ENCODE measurements around the gene CUBN. TPM values are rescaled to one million over a fixed set of nuclear protein-coding genes. Genes with fewer than 3 reads are reported as not detected.
A peak's percentile ranks its signal among the peaks of the same experiment; 100 is the strongest.
"Not testable (repeated sequence)": the region's sequence is repeated elsewhere in the genome, so short reads cannot be mapped to it uniquely, and the experiment has no call there.

The CUBN gene
- total RNA-seq, 2 experiments from 2014 or later: 3.2 to 3.7 TPM

DNA sequence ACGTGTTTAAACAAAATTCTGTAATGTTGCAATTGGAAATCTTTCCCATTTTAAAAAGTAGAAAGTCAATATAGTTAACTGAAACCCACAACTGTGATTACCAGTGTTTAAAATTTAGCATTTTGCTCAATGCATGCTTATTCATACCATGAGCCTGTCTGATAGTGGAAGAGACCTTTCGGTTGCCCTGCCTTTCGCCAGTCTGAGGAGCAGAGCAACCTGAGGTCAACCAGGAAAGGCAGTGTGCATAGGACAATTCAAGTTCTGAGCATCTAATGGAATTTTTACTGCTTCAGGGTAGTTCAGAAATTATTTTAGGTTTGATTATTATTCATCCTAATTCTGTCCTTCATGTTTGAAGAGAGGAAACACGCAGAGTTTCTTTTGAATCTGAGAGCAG lies 100.8 kb downstream of the CUBN start:
- peak overlapping the region; percentile 87 for H3K27ac Mint-ChIP-seq
- H3K27me3 Mint-ChIP-seq: no peaks in the 10 kb centered on the region
- peak overlapping the region; percentile 81 for H3K4me3 Mint-ChIP-seq
- H3K9me3 Mint-ChIP-seq: no peaks in the 10 kb centered on the region
- ATAC-seq (ENCODE audit: low read depth) (no peak), DNase-seq (no peak)
- H3K36me3 Mint-ChIP-seq: peaks cover 3% of the 10 kb centered on the region
- POLR2A ChIA-PET: interaction anchor here (0.6 to 3.1 kb wide), 7 partner anchors 172 to 1878 kb away, joined by 3 to 39 read pairs (median 4); partner anchors contain the start of genes TRDMT1 and VIM
- peaks cover 77% of the 10 kb centered on the region for H3K4me1 Mint-ChIP-seq

DNA sequence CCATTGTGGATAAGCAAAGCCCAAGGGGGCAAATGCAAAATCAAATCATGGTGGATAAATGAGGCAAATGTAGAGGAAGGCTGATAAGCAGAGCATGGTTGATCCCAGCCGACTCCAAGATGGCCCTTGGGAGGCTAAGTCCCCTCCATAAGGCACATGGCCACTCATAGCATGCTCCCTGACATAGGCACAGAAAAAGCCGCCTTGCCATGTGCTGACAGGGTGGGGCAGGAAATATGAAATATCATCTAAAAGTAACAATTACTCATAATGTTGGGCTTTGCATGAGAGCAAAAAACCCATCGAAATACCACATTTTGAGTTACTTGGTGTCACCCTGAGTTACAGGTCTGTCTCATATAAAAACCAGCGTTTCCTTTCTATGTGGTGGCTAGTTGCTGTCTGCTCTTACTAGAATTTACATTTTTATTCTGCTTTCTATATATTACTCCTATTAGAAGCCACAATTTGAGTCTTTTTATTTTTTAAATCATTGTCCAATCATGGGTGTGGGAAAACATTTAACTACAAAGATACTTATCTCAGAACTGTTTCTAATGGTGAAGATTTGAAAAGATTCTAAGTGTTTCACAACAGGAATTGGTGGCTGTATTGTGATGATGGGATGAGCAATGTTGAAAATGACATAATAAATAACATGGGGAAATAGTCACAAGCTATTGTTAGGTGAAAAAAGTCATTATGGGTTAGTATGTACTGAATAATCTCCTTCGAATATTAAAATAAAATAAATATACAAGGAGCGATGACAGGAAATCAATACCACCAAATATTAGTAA lies 102.7 kb downstream of the CUBN start:
- no peaks in the 10 kb centered on the region for H3K9me3 Mint-ChIP-seq
- no peaks in the 10 kb centered on the region for H3K27me3 Mint-ChIP-seq
- peak overlapping the region; percentile 54 for H3K4me3 Mint-ChIP-seq
- DNase-seq (peak; percentile 63), ATAC-seq (ENCODE audit: low read depth) (peak; percentile 60)
- H3K36me3 Mint-ChIP-seq: peaks cover 3% of the 10 kb centered on the region
- POLR2A ChIA-PET: interaction anchor here (9.4 kb wide), 1 partner anchor 202 kb away, joined by 118 read pairs; the partner anchor contains the start of gene VIM
- H3K4me1 Mint-ChIP-seq: peaks cover 71% of the 10 kb centered on the region
- H3K27ac Mint-ChIP-seq: peak overlapping the region; percentile 97

DNA sequence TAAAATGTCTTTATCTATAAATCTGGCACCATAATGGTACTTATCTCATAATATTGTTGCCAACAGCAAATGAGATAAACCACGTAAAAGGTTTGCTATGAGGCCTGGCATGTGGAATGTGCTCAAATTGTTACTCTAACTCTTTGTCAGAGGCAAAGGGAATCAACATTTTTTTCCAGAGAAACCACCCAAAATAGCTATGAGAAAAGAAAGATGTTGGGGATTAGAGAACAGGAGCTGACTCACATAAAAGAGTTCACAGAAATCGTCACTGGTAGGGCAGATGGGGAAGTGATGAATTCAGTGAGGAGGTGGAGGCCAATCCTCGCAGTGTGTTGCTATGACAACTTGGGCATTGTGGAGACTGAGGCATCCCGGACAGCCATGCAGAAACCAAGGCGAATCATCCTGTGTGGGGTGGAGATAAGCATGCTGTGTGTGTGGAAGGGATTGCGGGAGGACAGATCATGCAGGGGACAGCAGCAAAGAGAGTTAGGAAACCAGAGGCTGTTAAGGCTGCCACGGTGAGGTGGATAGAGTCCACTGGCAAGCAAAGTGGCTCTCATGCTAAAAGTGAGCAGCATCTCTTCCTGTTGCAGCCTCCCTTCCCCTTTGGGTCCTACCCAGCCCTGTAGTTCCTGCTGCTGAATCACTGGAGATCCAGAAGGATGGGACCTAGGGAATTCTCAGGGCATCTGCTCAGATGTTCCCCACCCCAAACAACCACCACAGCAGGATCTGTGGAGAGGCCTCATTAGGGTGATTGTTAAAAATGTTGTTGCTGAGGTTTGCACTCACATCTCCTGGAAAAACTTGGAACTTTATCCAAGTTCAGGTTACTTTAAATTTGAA lies 103.9 kb downstream of the CUBN start:
- Mint-ChIP-seq H3K4me1 (peaks cover 61% of the 10 kb centered on the region), H3K9me3 (no peaks in the 10 kb centered on the region), H3K27me3 (no peaks in the 10 kb centered on the region), H3K36me3 (no peaks in the 10 kb centered on the region), H3K4me3 (peak overlapping the region; percentile 71), H3K27ac (peak overlapping the region; percentile 97)
- peak; percentile 34 for ATAC-seq (ENCODE audit: low read depth)
- POLR2A ChIA-PET: interaction anchor here (0.6 to 9.4 kb wide), 3 partner anchors 175 to 203 kb away, joined by 3 to 118 read pairs (median 9); partner anchors contain the start of genes TRDMT1 and VIM
- peak; percentile 64 for DNase-seq

DNA sequence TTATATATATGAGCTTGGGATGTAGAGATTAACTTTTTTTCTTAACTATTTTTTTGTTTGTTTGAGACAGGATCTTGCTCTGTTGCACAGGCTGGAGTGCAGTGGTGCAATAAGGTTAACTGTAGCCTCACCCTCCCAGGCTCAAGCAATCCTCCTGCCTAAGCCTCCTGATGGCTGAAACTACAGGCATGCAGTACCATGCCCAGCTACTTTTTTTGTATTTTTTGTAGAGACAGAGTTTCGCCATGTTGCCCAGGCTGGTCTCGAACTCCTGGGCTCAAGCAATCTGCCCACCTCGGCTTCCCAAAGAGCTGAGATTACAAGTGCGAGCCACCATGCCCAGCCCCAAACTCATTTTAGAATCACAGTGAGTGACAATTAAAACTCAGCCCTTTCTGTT lies 105.2 kb downstream of the CUBN start:
- no peaks in the 10 kb centered on the region for H3K27me3 Mint-ChIP-seq
- H3K27ac Mint-ChIP-seq: peak overlapping the region; percentile 97
- H3K36me3 Mint-ChIP-seq: peaks cover 3% of the 10 kb centered on the region
- DNase-seq (no peak), ATAC-seq (ENCODE audit: low read depth) (no peak)
- peaks cover 55% of the 10 kb centered on the region for H3K4me1 Mint-ChIP-seq
- no peaks in the 10 kb centered on the region for H3K9me3 Mint-ChIP-seq
- H3K4me3 Mint-ChIP-seq: peak overlapping the region; percentile 86
- POLR2A ChIA-PET: interaction anchor here (0.6 to 9.4 kb wide), 4 partner anchors 22 to 204 kb away, joined by 3 to 118 read pairs (median 9); partner anchors contain the start of genes TRDMT1 and VIM

DNA sequence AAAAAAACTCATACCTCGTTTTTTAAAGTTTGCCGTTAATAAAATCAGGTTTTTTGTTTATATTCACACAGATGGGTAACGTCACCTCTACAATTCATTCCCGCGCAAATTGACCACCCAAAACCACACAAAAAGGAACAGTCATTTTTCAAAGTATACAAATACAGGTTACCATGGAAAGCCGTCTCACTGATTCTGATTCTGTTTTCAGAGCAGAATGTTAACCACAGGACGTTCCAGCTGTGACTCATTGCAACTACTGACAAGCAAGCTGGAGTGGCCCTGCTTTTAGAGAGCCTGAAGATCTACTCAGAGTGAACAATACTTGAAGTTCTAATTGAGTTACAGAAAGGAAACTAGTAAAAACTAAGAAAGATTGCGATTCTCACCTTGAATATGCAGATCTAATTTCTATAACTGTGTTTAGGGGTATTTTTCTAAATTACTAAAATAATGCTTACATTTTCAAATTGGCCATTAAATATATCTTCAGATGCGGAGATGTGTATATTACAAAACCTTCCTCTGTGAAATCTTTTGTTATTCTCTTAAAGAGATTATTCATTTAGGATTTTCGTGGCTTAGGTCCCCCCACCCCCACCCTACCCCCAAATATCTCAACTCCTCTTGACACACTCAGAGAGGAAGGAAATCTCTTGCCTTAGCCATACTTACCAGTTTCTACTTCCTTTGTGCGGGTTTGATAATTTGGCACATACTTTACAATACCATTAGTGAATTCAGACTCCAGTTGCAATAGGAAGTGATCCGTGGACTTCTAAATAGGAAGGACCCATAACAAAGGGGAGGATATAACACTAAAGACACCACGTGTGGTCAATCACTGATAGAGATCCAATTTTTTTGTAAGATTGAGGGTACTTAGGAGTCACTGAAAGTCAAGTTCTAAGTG lies 106.0 kb downstream of the CUBN start:
- DNase-seq (peak; percentile 39), ATAC-seq (ENCODE audit: low read depth) (peak; percentile 70)
- peak overlapping the region; percentile 97 for H3K27ac Mint-ChIP-seq
- peaks cover 8% of the 10 kb centered on the region for H3K36me3 Mint-ChIP-seq
- POLR2A ChIA-PET: interaction anchor here (0.6 to 9.4 kb wide), 6 partner anchors 16 to 205 kb away, joined by 3 to 118 read pairs (median 7); partner anchors contain the start of genes TRDMT1 and VIM
- peaks cover 3% of the 10 kb centered on the region for H3K9me3 Mint-ChIP-seq
- H3K4me1 Mint-ChIP-seq: peaks cover 48% of the 10 kb centered on the region
- peak overlapping the region; percentile 86 for H3K4me3 Mint-ChIP-seq
- no peaks in the 10 kb centered on the region for H3K27me3 Mint-ChIP-seq

DNA sequence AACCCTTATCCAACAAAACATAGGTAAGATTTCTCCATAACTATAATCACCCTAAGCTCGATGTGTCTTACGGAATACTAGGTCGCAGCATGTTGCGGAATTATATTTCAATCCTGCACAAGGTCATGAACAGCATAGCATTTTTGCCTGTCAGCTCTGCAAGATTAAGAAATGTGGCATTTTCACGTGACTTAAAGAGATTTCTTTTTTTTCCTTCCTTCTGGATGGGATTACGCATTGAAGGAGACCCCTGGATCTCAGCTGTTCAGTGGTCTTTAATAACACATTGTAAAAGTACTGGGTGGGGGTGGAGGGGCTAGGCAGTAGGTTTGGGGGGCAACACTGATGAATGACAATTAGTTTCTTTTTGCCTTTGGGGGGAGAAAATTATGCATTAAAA lies 106.7 kb downstream of the CUBN start:
- peaks cover 4% of the 10 kb centered on the region for H3K9me3 Mint-ChIP-seq
- no peaks in the 10 kb centered on the region for H3K27me3 Mint-ChIP-seq
- H3K4me3 Mint-ChIP-seq: peak overlapping the region; percentile 86
- ATAC-seq (ENCODE audit: low read depth): no peak
- no peak for DNase-seq
- peaks cover 43% of the 10 kb centered on the region for H3K4me1 Mint-ChIP-seq
- peaks cover 8% of the 10 kb centered on the region for H3K36me3 Mint-ChIP-seq
- peak overlapping the region; percentile 97 for H3K27ac Mint-ChIP-seq
- POLR2A ChIA-PET: interaction anchor here (1.6 to 9.4 kb wide), 4 partner anchors 15 to 206 kb away, joined by 3 to 118 read pairs (median 7); partner anchors contain the start of gene VIM

DNA sequence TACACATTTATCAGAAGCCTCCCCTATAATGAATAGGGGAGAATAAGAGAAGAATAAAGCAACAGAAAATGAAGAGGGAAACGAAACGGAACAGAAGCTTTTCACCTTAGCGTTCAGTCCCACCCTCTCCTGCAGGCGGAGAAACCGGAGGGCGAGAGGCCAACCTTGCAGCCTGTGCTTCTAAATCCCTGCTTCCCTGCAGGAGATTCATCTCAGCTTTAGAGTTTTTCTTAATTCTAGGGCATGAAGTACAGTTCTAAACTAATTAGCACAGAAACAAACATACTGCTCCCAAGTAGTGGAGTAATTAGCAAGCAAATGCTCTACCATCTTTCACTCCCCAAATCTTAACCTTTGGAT lies 107.2 kb downstream of the CUBN start:
- no peak for DNase-seq
- POLR2A ChIA-PET: interaction anchor here (1.6 to 9.4 kb wide), 4 partner anchors 15 to 206 kb away, joined by 3 to 118 read pairs (median 7); partner anchors contain the start of gene VIM
- Mint-ChIP-seq H3K4me3 (no peak overlapping the region), H3K9me3 (peaks cover 4% of the 10 kb centered on the region), H3K27me3 (no peaks in the 10 kb centered on the region), H3K27ac (peak overlapping the region; percentile 97), H3K36me3 (peaks cover 8% of the 10 kb centered on the region), H3K4me1 (peaks cover 42% of the 10 kb centered on the region)
- ATAC-seq (ENCODE audit: low read depth): no peak

DNA sequence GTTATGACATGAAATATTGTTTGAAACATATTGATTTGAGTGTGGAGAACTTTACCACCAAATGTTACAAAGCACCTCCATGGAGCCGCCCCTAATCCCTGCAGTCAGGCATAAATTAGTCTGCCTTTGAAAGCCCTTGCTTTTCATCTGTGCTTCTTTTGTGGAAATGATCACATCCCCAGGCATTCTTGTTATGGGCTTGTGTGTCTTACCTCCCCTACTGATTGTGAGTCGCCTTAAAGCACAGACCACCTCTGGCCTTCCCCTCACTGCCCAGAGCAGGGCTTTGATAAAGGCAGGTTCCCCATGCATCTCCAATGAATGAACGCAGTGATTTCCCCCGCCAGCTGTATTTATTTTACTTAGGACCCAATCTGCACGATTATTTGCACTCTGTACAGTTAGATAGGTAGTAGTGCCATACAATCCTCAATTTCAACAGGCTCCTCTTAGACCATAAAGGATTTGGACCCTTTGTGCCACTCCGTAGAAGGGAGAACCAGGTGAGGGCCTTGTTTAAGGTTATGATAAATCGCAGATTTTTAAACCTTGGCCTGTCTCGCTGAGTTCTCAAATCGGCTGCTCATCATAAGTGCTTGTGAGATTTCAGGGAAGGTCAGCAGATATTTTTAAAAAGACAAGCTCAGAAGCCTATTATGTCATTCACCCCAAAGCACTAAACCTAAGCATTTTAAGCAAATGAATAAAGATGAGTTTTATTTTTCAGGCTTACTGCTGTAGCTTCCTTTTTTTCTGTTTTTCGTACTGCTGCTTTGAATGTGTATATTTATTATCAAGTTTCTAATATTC lies 107.8 kb downstream of the CUBN start:
- ATAC-seq (ENCODE audit: low read depth): no peak
- POLR2A ChIA-PET: interaction anchor here (1.7 to 9.4 kb wide), 3 partner anchors 19 to 207 kb away, joined by 5 to 118 read pairs (median 9); partner anchors contain the start of gene VIM
- H3K9me3 Mint-ChIP-seq: peaks cover 4% of the 10 kb centered on the region
- peaks cover 38% of the 10 kb centered on the region for H3K4me1 Mint-ChIP-seq
- no peak for DNase-seq
- peaks cover 8% of the 10 kb centered on the region for H3K36me3 Mint-ChIP-seq
- no peak overlapping the region for H3K4me3 Mint-ChIP-seq
- no peak overlapping the region for H3K27ac Mint-ChIP-seq
- H3K27me3 Mint-ChIP-seq: no peaks in the 10 kb centered on the region

DNA sequence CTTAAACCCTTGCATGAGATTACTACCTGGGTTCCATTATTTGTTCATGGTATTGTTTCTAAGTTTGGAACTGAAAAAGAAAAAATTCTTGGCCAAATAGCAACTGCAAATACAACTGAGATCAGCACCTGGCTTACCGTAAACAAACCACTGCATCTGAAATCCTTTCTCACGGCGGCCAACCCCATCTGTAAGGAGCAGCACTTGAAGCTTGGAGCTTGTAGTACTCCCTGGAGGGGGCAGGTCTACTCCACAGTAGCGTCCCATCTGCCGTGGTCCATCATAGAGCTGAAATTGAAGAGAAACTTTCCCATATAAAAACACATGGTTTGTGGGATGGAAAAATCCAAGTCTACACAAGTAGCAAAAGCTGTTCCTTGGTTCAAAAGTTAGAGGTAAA lies 109.9 kb downstream of the CUBN start:
- POLR2A ChIA-PET: interaction anchor here (0.5 to 9.4 kb wide), 2 partner anchors 209 to 247 kb away, joined by 4 to 118 read pairs; partner anchors contain the start of gene VIM
- H3K4me3 Mint-ChIP-seq: no peak overlapping the region
- peaks cover 23% of the 10 kb centered on the region for H3K4me1 Mint-ChIP-seq
- ATAC-seq (ENCODE audit: low read depth): no peak
- H3K27me3 Mint-ChIP-seq: no peaks in the 10 kb centered on the region
- H3K36me3 Mint-ChIP-seq: peaks cover 8% of the 10 kb centered on the region
- no peak overlapping the region for H3K27ac Mint-ChIP-seq
- H3K9me3 Mint-ChIP-seq: peaks cover 4% of the 10 kb centered on the region
- DNase-seq: no peak

DNA sequence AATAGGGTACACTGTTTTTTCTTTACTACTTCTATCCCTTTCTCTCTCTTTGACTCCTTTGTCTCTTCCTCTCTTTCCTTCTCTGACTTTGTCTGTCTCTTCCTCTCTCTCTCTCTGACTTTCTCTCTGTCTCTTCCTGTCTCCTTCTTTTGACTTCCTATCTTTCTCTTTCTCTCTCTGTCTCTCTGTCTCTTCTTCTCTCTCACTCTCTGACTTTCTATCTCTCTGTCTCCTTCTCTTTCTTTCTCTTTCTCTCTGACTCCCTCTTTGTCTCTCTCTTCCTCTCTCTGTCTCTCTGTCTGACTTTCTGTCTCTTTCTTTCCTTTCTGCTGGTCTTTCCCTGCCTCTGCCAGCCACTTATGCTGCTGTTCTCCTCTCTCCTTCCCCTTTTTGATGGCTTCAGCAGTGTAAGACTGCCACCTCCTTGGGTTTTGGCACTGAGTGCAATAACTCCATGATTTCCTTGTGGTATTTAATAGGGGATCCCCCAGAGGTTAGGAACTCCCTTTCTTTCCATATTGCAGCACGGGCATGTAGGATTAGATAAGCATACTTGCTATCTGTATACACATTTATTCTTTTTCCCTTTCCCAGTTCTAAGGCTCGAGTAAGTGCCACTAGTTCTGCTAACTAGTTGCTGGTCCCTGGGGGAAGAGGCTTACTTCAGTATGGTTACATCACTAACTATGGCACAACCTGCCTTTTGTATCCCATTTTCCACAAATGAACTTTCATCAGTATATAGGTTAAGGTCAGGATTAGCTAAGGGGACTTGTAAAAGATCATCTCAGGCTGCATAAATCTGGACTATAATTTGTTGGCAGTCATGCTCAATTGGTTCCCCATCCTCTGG lies 116.3 kb downstream of the CUBN start:
- ATAC-seq (ENCODE audit: low read depth); H3K4me3 Mint-ChIP-seq; H3K27me3 Mint-ChIP-seq; POLR2A ChIA-PET; DNase-seq; H3K9me3 Mint-ChIP-seq: not testable (repeated sequence)
- Mint-ChIP-seq H3K27ac (peak overlapping the region; percentile 22), H3K36me3 (peaks cover 12% of the 10 kb centered on the region), H3K4me1 (peaks cover 15% of the 10 kb centered on the region)

DNA sequence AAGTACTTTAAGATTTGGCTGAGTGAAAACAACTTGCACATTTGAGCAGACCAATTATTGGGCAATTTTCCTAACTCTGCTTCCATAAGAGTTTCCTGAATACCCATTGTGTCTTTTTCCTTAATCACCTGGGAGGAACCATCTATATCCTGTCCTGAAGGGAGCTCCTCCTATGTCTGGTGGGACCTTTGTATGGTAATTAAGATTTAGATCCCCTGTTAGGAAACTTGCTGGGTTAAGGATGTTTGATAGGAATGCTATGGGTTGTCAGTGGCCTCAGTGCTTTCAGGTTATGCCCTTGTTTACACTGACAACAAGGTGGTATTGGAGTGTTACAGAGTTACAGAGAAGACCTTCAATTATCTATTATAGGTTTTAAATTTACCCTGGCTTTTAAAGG lies 116.9 kb downstream of the CUBN start:
- Mint-ChIP-seq H3K36me3 (peaks cover 12% of the 10 kb centered on the region), H3K4me1 (peaks cover 19% of the 10 kb centered on the region)
- H3K4me3 Mint-ChIP-seq; H3K9me3 Mint-ChIP-seq; H3K27ac Mint-ChIP-seq; H3K27me3 Mint-ChIP-seq; POLR2A ChIA-PET; DNase-seq; ATAC-seq (ENCODE audit: low read depth): not testable (repeated sequence)
